A549 (cell line): ENCODE results near the gene RNU6-9. TPM values are rescaled to one million over a fixed set of nuclear protein-coding genes. Genes with fewer than 3 reads are reported as not detected.
A peak's percentile ranks its signal among the peaks of the same experiment; 100 is the strongest.

ENCODE experiments used
- ATAC-seq, 2 experiments: fragments of 200-7000 bp in 1 of 2; fragments of >200 bp in 1 of 2; cut with Nextera tagmentation in 1 of 2; cut with Tn5 transposase in 1 of 2; 3 replicates each; pipeline versions ENCODE4 v1.8.0 to v1.9.1; 2018 to 2020; ENCODE audit warnings: mild to moderate bottlenecking in 1 of 2, moderate library complexity in 1 of 2
- CTCF ChIA-PET: fragments of 300-600 bp; sonication (Branson Sonifier 250); formaldehyde crosslinking; extraction: SDS; loops from one replicate; lab custom pipeline; 2021; ENCODE audit warnings: antibody characterized with exemption, inconsistent platforms; lab: Yijun Ruan, JAX
- POLR2A ChIA-PET: fragments of 350-600 bp; formaldehyde crosslinking; extraction: SDS; loops from one replicate; lab custom pipeline; 2021; ENCODE audit warnings: antibody characterized with exemption, inconsistent platforms; lab: Yijun Ruan, JAX
- DNase-seq, 2 experiments: peaks; one replicate each; pipeline versions ENCODE4 v3.0.0 to v3.0.0-alpha.2; 2011 to 2016; ENCODE audit warnings: low read depth in 1 of 2, low spot score in 1 of 2
- FAIRE-seq: peaks from 2 replicates; lab custom pipeline; 2011; peaks lifted over from hg19 to GRCh38; lab: Jason Lieb, UNC
- H3K27ac ChIP-seq, 2 experiments: fragments of >200 bp; sonication (Bioruptor Twin); formaldehyde crosslinking; 3 replicates each; pipeline ENCODE4 v1.5.1; 2016 to 2017
- H3K4me1 ChIP-seq: fragments of >200 bp; sonication (Bioruptor Twin); formaldehyde crosslinking; 3 replicates; pipeline ENCODE4 v1.6.1; 2016
- H3K4me2 ChIP-seq: fragments of >200 bp; sonication (Bioruptor Twin); formaldehyde crosslinking; 3 replicates; pipeline ENCODE4 v1.6.1; 2016
- H3K4me3 ChIP-seq: fragments of >200 bp; sonication (Bioruptor Twin); formaldehyde crosslinking; 3 replicates; pipeline ENCODE4 v1.5.1; 2016
- H3K9me3 ChIP-seq: fragments of >200 bp; sonication (Bioruptor Twin); formaldehyde crosslinking; 3 replicates; pipeline ENCODE4 v1.6.1; 2016
- BCL3 ChIP-seq: fragments of >200 bp; sonication (Bioruptor Twin); formaldehyde crosslinking; IDR thresholded peaks from 3 replicates; pipeline ENCODE4 v1.6.1; 2016
- CBX8 ChIP-seq: fragments of 200-600 bp; sonication (generic); IDR thresholded peaks from 2 replicates; pipeline ENCODE4 v1.6.1; 2016
- HDAC2 ChIP-seq: fragments of 200-600 bp; sonication (generic); IDR thresholded peaks from 2 replicates; pipeline ENCODE4 v1.6.1; 2016
- HEYL ChIP-seq: fragments of 250-450 bp; sonication (Bioruptor Pico); IDR thresholded peaks from 2 replicates; pipeline ENCODE4 v1.8.0; 2021; ENCODE audit warnings: mild to moderate bottlenecking, moderate library complexity
- JUNB ChIP-seq: fragments of >200 bp; sonication (Bioruptor Twin); formaldehyde crosslinking; IDR thresholded peaks from 2 replicates; pipeline ENCODE4 v1.6.1; 2016
- KDM1A ChIP-seq: fragments of 200-600 bp; sonication (generic); IDR thresholded peaks from 2 replicates; pipeline ENCODE4 v1.6.1; 2016; ENCODE audit warnings: low read depth, mild to moderate bottlenecking
- MAZ ChIP-seq: fragments of 150-350 bp; IDR thresholded peaks from 2 replicates; pipeline ENCODE4 v1.6.1; 2014; ENCODE audit warnings: antibody characterized with exemption, low read depth, low read length, borderline replicate concordance
- NPAS2 ChIP-seq: fragments of 250-450 bp; sonication (Bioruptor Pico); IDR thresholded peaks from 2 replicates; pipeline ENCODE4 v1.8.0; 2022; ENCODE audit warnings: mild to moderate bottlenecking, moderate library complexity, borderline replicate concordance
- POLR2A ChIP-seq: IDR thresholded peaks from 2 replicates; pipeline ENCODE4 v1.6.1; 2012; ENCODE audit warnings: mild to moderate bottlenecking, low read length
- RAD21 ChIP-seq, 2 experiments: fragments of >200 bp in 1 of 2; sonication (Bioruptor Twin) in 1 of 2; formaldehyde crosslinking in 1 of 2; IDR thresholded peaks in 1 of 2; conservative IDR thresholded peaks in 1 of 2; 2 replicates in 1 of 2; 3 replicates in 1 of 2; pipeline ENCODE4 v1.6.1; 2012 to 2018; ENCODE audit warnings: inconsistent platforms in 1 of 2
- RFX5 ChIP-seq: fragments of 450-650 bp; IDR thresholded peaks from 2 replicates; pipeline ENCODE4 v1.7.1; 2014; ENCODE audit warnings: antibody characterized with exemption, mild to moderate bottlenecking, moderate library complexity
- SREBF2 ChIP-seq: fragments of 450-650 bp; IDR thresholded peaks from 2 replicates; pipeline ENCODE4 v1.6.1; 2014; ENCODE audit warnings: mild to moderate bottlenecking, moderate library complexity
- TP53 ChIP-seq: fragments of 250-450 bp; sonication (Bioruptor Pico); IDR thresholded peaks from 2 replicates; pipeline ENCODE4 v1.5.0; 2021; ENCODE audit warnings: mild to moderate bottlenecking, moderate library complexity
- ZC3H11A ChIP-seq: fragments of 450-650 bp; IDR thresholded peaks from 2 replicates; pipeline ENCODE4 v1.6.1; 2014; ENCODE audit warnings: antibody characterized with exemption, mild to moderate bottlenecking
- WGBS: methylation state at CpG from one replicate; pipeline ENCODE4 v1.1.6; 2017; ENCODE audit errors: missing lambda C conversion rate; 5-methylcytosine and 5-hydroxymethylcytosine counted together
- polyA plus RNA-seq, 4 experiments: library from polyadenylated mRNA; depleted of rRNA in 3 of 4; stranded (reverse); fragments of >200 nt; fragmentation: RNase III in 1 of 4; extraction: RNeasy Plus Mini Kit Qiagen cat#74134 plus additional on column Dnase treatment in 1 of 4; gene quantifications; 2 replicates in 3 of 4; 3 replicates in 1 of 4; pipeline ENCODE4 v1.2.3, GENCODE V29; 2011 to 2017
- TF ChIP-seq, protein P1 (sequence below): IDR thresholded peaks from 2 replicates; pipeline ENCODE4 v1.6.1; 2012
- TF ChIP-seq, protein P2 (sequence below): IDR thresholded peaks from 2 replicates; pipeline ENCODE4 v1.6.1; 2012; ENCODE audit warnings: low read depth, borderline replicate concordance

Gene RNU6-9
- polyA plus RNA-seq, 2 of the 4 experiments (the other 2 are of a cell fraction): not detected

DNA sequence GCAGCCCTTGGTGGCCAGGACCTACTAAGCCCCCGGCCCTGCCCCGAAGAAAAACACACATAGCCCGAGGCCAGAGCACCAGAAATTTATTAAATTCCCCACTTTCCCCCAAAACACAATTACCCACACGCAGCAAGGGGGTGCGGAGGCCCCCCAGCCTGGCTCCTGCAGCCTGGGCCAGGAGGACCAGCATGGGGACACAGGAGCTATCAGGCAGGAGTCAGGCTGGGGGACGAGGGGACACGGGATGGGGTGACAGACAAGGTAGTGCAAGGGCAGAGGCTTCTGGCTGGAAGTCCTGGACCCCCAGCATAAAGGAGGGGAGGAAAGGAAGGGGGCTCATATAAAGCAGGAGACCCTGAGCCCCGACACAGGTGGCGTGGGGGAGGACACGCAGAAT lies 3.1 kb downstream of the RNU6-9 start:
- TF ChIP-seq, protein P1, sequence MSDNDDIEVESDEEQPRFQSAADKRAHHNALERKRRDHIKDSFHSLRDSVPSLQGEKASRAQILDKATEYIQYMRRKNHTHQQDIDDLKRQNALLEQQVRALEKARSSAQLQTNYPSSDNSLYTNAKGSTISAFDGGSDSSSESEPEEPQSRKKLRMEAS: no peak
- H3K9me3 ChIP-seq: no peaks in the 10 kb centered on the region
- 96% methylated on average over 8 of the region's 10 CpGs for WGBS
- H3K4me3 ChIP-seq: no peak overlapping the region
- no peak for DNase-seq
- POLR2A ChIA-PET: no interaction called here
- no peak for FAIRE-seq
- no peak overlapping the region for H3K27ac ChIP-seq
- CTCF ChIA-PET: interaction anchor here (0.7 to 1.9 kb wide), 6 partner anchors 9 to 85 kb away, joined by 3 to 8 read pairs (median 4); no protein-coding TSS in a partner anchor
- no peak for ATAC-seq
- peaks cover 5% of the 10 kb centered on the region; the same call in 1 of the 3 replicates for H3K4me1 ChIP-seq
- no peak overlapping the region for H3K4me2 ChIP-seq

- ATAC-seq: no peak
- Histone ChIP-seq H3K4me2 (no peak overlapping the region), H3K4me3 (no peak overlapping the region), H3K27ac (no peak overlapping the region), H3K9me3 (no peaks in the 10 kb centered on the region), H3K4me1 (peaks cover 5% of the 10 kb centered on the region; the same call in 1 of the 3 replicates)
- TF ChIP-seq RAD21 (conservative IDR thresholded peaks at IDR 0.05 in 1 of 2, IDR thresholded peaks at IDR 0.05 in 1 of 2) (no peak), BCL3 (no peak), HEYL (CRISPR knock-in tag) (no peak), NPAS2 (CRISPR knock-in tag) (no peak), SREBF2 (no peak), ZC3H11A (no peak)
- 96% methylated on average over 11 of the region's 11 CpGs for WGBS
- DNase-seq: no peak
- ChIA-PET POLR2A (no interaction called here), CTCF (interaction anchor here (0.7 to 1.5 kb wide), 4 partner anchors 8 to 85 kb away, joined by 3 to 4 read pairs (median 4); no protein-coding TSS in a partner anchor)
- no peak for FAIRE-seq
Measured at GRCh38 chr19:896999-897398, 3.7 kb downstream of the RNU6-9 start.

DNA sequence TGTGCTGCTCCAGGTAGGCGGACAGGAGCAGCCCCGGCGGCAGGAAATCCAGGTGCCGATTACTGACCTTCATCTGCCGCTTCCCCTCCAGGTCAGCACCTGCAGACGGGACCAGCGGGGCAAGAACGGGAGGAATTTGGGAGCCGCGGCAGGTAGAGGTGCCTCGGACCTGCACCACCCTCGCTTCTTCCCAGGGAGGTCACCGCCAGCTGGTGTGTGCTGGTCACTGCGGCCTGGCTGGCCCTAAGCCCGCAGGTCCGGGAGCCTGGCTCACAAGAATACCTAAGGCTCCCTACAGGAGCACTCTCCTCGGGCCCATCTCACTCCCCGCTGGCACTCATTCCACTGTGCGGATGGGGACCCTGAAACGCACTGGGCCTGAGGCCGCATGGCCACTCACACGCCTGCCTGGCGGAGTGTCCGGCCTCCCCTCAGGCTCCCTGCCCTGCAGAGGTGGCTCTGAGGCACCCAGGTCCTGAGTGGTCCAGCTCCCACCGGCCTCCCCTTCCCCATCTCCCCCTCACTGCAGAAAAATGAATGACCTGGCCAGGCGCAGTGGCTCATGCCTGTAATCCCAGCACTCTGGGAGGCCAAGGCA lies 4.3 kb downstream of the RNU6-9 start:
- POLR2A ChIA-PET: no interaction called here

DNA sequence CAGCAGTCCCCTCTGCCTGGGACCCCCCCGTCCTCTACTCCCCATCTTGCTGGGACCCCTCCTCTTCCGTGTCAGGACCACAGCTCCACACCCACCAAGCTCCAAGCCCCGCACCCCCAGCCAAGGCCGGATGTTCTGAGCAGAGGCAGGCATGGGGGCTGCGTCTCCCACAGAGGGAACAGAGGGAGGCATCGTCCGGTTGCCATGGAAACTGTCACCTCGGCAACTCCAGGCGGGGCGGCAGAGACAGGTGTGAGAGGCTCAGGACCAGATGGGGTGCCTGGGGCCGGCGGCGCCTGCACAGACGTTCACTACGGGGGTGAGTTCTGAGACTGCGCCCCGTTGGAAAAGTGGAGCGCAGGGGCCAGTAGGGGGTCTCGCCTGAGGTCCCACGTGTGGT lies 5.4 kb downstream of the RNU6-9 start:
- Histone ChIP-seq H3K9me3 (no peaks in the 10 kb centered on the region), H3K4me3 (no peak overlapping the region), H3K27ac (no peak overlapping the region), H3K4me2 (no peak overlapping the region), H3K4me1 (peaks cover 5% of the 10 kb centered on the region; the same call in 1 of the 3 replicates)
- DNase-seq (no peak), FAIRE-seq (no peak), ATAC-seq (no peak)
- ChIA-PET CTCF (no interaction called here), POLR2A (no interaction called here)
- TF ChIP-seq RFX5: peak; percentile 81
- no peak for TF ChIP-seq POLR2A
- 91% methylated on average over 10 of the region's 20 CpGs for WGBS

More for the DNA sequence above, 4.3 kb downstream of the RNU6-9 start:
- 92% methylated on average over 14 of the region's 26 CpGs for WGBS
- CTCF ChIA-PET: interaction anchor here (0.7 to 1.5 kb wide), 4 partner anchors 8 to 84 kb away, joined by 3 to 4 read pairs (median 4); no protein-coding TSS in a partner anchor
- H3K4me1 ChIP-seq: peaks cover 5% of the 10 kb centered on the region; the same call in 1 of the 3 replicates
- DNase-seq: no peak
- H3K9me3 ChIP-seq: no peaks in the 10 kb centered on the region
- no peak for FAIRE-seq
- ATAC-seq: peak; percentile 37 to 45; a peak in 4 of 6 replicates
- H3K4me3 ChIP-seq: no peak overlapping the region
- no peak overlapping the region for H3K27ac ChIP-seq
- no peak overlapping the region for H3K4me2 ChIP-seq
- TF ChIP-seq KDM1A (no peak), CBX8 (no peak), TP53 (CRISPR knock-in tag) (no peak), SREBF2 (no peak), HDAC2 (no peak), MAZ (no peak), JUNB (no peak)
- TF ChIP-seq, protein P2, sequence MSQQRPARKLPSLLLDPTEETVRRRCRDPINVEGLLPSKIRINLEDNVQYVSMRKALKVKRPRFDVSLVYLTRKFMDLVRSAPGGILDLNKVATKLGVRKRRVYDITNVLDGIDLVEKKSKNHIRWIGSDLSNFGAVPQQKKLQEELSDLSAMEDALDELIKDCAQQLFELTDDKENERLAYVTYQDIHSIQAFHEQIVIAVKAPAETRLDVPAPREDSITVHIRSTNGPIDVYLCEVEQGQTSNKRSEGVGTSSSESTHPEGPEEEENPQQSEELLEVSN: no peak
